Measurements from ENCODE around the gene VPS33A.

The VPS33A gene

DNA sequence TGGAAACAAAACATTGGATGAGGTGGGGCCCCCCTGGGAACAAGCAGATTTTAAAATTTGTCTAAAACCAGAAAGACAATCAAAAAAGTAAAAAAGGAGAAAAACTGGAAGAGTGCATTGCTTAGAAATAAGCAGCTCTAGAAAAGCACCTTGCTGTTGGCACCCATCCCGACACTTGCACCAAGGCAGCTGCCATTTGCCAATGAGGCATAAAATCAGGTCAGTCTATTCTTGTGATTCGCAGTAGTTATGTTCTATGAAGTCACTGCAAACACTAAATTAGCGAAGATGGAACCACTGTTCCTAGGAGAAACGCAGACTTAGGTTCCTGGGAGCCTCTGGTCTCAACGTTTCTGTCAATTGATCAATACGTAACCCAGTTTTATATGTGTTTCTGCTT lies 16.2 kb downstream of the VPS33A start:
- DNase-seq: no peak

DNA sequence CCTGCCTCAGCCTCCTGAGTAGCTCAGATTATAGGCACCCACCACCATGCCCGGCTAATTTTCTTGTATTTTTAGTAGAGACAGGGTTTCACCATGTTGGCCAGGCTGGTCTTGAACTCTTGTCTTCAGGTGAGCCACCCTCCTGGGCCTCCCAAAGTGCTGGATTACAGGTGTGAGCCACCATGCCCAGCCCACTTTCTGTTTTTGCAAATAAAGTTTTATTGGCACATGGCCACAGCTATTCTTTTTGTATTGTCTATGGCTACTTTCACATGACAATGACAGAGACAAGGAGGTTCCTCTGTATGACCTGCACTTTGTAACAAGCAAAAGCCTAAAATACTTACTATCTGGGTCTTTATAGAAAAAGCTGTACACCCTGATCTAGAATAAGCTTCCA lies 20.7 kb downstream of the VPS33A start:
- no peak for DNase-seq

DNA sequence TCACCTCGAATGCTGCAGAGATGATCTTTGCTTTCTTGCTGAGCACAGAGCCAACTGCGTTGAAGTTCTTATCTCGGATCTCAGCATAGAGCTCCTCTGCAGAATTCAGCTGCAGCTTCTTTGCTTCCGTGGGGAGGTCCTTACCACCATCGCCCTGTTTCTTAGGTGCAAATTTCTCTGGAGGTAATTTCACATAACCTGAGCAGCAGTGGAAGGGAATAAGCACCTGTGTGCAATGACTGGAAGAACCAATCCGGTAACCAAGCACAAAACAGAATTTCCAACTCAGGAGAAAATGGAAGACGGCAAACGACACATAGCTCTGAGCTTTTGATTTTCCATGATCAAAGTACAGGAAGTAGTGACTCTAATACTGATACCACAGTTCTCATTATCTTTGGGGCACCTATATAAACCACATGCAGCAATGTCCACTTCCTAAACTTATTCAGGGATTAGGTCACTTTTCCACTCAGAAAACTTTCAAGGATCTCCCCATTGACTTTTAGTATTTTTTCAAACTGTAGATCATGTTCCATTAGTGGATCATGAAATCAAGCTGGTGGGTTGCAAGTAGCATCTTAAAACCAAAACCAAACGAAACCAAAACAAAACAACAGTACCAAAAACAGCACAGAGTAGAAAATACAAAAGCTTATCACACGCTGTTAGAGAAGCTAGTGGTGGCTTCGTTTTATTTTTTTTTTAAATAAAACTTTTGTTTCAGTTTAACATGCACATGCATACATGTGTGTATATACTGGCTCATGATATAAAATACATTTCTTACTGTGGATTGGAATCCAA lies 21.5 kb downstream of the VPS33A start:
- no peak for DNase-seq

DNA sequence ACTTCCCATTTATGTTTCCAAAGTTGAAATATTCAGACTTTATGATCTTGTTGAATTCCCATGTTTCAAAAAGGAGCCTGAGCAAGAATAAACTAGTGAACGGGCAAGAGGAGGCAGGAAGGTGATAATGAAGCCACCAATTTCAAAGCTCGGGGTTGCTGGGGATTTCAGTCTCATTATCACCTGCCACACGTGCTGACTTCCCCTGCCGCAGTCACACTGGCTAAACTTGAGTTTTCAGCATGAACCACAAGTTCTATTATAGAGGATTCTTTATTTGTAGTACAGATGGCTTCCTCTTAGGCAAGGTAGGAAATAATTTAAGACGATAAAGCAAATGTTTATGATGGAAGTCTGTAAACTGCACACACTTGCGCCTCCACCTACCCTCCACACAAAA lies 22.3 kb downstream of the VPS33A start:
- peak in 1 of 2 experiments; percentile 16 for DNase-seq

DNA sequence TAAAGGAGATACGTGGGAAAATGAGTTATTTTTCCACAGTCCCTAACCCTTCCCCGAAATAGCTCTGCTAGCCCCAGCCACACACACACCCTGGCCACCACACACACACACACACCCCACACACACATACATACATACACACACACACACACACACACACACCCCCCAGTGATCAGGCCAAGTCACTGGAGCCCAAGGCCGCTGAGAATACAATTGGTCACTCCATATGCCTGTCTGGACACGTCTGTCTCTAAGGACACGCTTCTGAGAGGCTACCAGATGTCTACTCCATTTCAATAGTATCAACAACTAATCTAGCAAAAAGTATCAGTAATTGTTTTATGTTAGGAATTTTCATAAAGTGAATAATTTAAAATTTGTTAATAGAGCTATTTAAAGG lies 27.4 kb downstream of the VPS33A start:
- no peak for DNase-seq

DNA sequence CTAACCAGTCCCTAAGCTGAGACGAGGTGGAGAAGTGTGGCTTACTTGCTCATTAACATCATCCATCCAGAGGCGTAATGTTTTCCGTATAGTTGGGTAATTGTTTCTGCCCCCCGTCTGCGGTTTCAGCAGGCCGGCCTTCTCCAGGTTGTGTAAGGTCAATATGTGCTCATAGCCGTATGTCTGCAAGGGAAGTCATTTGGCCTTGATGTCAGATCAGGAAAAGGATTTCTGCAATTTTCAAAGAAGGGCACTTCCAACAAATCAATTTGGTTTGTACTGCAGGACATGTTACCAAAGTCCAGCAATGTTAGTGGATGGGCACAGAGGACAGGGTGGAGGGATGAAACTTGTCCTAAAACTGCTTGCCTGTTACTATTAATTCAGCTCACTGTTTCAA lies 30.6 kb downstream of the VPS33A start:
- no peak for DNase-seq

DNA sequence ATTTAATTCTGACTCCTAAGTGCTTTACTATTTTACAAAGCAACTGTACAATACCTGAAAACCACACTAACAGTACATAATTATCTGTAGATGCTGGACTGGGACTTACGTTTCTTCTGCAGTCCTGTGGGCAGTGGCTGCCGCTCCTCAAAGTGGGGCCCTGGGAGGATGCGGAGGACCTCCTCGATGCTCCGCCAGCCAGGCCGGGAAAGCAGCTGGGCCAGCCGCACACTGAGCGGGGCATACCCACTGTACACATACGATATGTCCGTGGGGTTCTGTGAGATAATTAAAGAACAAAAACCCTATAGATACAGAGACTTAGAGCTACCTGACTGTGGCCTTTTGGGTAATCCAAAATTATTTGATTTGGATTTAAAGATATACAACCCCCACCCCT lies 33.6 kb downstream of the VPS33A start:
- no peak for DNase-seq

DNA sequence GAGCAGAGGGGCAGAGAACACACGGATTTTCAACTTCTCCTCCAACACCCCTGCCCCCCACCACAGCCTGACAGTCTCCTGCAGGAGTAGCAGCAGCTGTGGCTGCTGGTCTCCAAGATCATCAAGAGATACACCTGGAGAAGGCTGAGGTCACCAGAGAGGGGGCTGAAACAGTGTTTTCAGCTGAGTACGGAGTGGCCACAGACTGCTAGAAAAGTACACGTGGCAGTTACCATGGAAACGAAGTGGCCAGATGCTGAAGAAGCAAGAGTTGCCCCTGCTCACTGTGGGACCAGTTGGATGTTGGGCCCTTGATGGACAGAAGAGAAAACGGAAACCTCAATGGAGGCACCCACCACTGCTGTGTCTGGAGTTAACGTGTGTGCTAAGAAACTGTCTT lies 35.5 kb downstream of the VPS33A start:
- DNase-seq: no peak

DNA sequence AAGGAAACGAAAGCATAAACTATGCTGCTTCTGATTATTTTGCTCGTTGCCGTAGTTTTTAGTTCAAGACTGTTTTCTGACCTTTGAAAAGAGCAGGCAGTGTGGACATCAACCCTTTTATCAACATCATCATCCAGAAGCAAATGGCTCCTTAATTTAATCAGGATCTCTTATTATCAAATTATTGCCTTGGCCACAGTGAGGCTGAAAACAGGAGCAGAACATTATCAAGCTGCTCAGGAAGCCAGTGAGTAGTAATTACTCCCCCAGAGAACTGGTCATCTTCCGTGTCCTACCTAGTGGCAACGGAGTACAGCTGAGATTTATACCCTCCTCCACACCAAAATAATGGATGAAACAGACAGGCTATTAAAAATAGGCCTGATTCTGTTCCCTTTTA lies 38.2 kb downstream of the VPS33A start:
- no peak for DNase-seq

DNA sequence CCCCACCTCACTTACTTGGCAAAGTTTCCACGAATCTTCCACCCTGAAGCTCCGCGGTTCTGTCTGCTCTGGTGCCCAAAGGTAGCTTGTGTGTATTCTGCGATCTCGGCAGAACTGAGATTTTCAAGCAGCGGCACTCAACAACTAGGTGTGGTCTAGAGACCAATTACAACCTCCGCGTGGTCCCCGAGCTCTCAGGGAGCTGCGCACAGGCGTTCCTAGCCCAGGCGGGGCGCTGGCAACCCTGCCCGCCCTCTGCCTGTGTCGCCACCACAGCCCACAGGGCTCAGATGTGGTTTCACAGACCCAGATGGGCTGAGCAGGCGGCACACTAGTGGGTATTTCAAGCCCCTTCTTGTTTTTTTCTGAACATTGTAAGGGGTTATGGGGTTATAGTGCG lies 39.0 kb downstream of the VPS33A start:
- no peak for DNase-seq

DNA sequence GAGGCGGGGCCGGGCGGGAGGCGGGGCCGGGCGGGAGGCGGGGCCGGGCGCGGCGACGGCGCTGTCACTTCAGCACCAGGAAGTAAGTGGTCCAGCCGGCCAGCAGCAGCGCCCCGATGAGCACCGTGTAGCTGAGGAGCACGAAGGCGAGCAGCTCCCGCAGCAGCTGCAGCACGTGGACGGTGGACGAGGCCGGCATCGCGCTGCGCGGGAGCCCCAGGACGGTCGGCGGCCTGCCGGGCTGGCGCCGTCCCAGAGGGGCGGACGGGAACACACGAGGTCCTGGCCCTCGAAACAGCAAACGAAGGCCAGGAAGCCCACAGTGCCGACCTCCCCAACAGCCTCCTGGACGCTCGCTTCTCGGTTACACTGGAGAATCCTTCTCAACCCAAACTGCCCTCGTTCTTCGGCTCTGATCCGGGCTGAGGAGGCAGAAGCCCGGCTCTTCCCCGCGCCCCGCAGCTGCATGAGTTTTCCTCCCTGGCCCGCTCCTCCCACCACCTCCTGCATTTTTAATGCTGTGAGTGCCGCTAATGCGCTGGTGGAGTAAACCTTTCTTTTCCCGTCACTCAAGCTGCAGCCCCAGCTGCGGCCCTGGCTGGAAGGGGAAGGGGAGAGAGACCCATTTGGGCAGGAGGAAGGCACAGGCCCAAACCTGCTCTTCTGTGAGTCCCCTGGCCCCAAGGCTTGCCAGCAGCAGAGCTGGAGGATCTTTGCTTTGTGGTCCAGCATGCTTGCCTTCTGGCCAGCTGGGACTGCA lies 39.7 kb downstream of the VPS33A start:
- DNase-seq: no peak

DNA sequence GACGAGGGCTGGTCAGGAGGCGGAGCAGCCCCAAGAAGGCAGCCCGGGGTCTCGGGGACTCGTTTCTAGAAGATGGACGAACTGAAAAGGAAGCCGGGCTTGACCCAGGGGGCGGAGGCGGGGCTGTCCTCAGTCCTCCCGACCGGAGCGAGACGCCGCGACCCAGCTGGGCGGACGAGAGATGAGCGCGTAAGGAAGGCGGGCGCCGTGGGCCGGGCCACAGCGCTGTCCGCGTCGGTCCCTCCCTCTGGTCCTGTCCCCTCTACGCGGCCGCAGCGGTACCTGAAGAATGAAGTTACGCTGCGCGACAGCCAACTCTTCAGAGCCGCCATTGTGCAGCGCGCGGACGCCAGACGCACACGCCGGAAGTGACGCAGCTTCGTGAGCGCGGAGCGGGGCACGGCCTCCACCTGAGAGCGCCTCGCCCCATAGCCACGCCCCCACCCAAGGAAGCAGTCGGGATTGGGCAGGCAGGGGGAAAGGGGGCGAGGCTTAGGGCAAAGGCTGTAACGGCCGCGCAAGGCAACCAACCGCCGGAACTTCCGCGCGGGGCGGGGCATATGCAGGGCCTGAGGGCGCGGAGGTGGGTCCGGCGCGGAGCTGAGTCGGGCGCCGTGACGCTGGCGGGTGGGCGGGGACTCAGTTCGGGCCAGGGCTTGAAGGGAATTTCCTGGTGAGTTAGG lies 40.5 kb downstream of the VPS33A start, which contains the start of gene DIABLO:
Gene DIABLO (minus strand): TSS at position 370 of the 683 bp plus-strand sequence. CDS start 38 bp downstream, at position 332.
- DNase-seq: peak; percentile 100

DNA sequence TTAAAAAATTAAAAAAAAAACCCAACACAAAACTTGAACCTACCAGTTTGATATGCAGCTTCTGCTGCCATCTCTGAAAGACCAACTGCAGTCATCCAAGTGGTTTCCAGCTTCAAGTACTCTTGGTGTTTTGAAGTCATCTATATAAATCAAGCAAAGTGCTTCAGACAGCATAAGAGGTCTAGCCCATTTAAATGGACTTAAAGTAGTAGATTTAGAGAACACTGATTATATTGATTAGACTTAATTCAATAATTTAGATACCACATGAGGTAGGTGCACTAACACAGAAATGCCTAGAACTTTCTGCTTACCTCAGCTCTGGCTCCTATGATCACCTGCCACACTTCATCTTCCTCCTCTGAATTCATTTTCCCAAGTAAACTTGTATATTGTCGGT lies 49.8 kb downstream of the VPS33A start:
- no peak for DNase-seq

DNA sequence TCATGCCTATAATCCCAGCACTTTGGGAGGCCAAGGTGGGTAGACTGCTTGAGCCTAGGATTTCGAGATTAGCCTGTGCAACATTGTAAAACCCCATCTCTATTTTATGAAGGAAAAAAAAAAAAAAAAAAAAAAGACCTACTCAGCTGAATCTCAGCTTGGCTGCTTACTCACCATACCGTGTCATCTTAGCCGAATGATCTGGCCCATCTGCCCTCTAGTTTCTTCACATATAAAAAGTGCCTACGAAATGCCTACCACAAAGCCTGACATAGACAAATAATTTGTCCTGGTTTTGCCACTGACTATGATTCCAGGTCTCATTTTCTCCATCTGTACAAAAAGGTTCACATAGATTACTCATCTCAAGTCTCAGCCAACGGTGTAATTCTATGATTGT lies 50.5 kb downstream of the VPS33A start:
- no peak for DNase-seq

DNA sequence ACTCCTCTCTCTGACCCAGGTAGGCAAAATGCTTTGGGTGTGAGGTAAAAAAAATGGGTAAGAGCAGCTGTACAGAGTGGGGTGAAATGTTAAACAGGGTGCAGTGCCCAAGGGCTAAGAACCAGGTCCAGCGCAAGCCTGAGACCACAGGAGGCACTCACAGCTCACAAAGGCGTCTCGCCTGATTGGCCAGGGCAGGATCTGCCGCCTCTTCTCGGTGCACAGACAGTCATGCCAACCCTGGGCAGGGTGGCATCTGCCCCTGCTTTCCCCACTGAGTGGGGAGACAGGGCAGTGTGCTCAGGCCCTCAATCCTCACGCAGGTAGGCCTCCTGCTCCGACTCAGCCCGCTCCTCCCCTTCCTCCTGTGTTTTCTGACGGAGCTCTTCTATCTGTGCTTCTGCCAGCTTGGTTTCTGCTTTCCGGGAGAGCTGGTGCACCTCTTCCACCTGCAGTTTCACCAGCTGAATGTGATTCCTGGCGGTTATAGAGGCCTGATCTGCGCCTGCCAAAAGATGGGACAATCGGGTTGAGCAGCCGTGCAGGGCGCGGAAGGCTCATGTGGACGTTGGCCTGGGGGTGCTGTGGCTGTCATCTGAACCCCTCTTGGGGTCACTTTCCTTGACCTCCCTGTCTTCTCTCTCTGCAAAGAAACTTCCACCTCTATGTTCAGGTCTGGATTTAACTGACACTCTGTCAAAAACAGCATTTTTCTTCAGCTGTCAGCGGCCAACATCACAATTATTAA lies 58.0 kb downstream of the VPS33A start:
- DNase-seq: no peak

DNA sequence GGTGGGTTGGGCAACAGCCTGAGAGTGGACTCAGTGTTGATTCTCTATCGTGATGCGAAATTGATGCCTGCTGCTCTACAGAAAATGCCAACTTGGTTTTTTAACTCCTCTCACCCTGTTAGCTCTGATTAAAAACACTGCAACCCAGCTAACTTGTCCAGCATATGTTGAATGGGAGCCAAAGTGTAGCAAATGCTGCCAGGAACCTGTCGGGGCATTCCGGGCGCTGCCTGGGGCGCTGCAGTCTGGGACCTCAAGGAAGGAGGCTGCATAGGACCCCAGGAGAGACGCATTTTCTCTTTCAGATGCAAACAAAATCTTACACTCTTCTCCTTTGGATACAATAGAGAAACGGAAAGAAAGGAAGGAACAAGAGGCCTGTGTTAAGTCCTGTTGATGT lies 58.9 kb downstream of the VPS33A start:
- DNase-seq: no peak

DNA sequence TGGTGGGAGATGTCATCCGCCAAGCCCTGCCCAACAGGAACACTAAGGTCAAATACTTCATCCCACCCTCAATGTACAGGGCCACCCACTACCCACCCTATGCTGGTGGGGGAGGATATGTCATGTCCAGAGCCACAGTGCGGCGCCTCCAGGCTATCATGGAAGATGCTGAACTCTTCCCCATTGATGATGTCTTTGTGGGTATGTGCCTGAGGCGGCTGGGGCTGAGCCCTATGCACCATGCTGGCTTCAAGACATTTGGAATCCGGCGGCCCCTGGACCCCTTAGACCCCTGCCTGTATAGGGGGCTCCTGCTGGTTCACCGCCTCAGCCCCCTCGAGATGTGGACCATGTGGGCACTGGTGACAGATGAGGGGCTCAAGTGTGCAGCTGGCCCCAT lies 59.3 kb downstream of the VPS33A start:
- DNase-seq: no peak

DNA sequence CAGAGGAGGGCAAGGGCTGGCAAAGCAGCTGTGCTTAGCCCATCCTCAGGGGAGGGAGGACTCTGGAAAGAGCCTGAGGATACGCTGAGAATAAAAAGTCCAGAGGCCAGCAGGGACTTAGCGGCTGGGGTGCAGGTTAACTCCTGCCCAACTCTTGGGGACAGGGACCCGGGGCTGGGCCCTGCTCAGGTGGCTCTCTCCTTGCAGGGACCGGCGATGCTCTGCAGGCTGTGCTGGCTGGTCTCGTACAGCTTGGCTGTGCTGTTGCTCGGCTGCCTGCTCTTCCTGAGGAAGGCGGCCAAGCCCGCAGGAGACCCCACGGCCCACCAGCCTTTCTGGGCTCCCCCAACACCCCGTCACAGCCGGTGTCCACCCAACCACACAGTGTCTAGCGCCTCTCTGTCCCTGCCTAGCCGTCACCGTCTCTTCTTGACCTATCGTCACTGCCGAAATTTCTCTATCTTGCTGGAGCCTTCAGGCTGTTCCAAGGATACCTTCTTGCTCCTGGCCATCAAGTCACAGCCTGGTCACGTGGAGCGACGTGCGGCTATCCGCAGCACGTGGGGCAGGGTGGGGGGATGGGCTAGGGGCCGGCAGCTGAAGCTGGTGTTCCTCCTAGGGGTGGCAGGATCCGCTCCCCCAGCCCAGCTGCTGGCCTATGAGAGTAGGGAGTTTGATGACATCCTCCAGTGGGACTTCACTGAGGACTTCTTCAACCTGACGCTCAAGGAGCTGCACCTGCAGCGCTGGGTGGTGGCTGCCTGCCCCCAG lies 60.0 kb downstream of the VPS33A start:
- DNase-seq: no peak

DNA sequence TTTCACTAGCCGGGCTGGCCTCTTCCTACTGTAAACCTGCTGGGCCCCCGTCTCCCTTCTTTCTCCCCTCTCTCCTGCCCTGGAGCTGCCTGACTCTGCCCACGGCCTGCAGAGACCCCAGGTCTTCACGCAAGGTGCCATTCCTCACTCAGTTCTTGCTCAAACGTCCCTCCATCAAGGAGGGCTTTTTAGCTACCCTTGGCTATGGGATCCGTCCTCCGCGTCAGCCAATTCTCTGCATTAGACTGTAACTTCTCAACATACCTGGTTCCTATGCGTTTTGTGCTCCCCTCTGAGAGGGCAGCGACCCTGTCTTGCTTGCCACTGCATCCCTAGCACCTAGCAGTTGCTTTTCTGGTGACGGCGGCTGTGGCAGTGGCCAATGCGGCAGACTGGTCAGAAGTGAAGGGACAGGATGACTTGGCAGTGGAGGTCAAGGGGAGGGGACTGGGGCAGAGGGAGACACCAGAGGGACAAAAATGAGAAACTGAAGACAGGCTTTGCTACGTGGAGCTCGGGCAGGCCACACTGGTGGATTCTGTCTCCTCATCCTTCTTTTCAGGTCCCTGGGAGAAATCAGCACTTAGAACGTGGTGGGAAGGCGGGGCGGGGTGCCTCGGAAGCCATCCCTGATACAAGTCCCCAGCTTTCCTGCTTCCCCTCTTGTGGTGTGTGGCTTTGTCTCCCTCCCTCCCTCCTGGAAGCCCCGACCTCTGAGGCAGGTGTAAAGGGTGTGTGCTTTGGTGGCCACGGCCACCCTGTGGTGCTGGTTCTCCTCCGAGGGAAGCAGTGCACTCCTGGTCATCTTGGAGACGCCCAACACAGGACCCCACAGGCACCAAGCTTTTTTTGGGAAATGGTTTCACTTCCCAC lies 61.0 kb downstream of the VPS33A start:
- DNase-seq: no peak

DNA sequence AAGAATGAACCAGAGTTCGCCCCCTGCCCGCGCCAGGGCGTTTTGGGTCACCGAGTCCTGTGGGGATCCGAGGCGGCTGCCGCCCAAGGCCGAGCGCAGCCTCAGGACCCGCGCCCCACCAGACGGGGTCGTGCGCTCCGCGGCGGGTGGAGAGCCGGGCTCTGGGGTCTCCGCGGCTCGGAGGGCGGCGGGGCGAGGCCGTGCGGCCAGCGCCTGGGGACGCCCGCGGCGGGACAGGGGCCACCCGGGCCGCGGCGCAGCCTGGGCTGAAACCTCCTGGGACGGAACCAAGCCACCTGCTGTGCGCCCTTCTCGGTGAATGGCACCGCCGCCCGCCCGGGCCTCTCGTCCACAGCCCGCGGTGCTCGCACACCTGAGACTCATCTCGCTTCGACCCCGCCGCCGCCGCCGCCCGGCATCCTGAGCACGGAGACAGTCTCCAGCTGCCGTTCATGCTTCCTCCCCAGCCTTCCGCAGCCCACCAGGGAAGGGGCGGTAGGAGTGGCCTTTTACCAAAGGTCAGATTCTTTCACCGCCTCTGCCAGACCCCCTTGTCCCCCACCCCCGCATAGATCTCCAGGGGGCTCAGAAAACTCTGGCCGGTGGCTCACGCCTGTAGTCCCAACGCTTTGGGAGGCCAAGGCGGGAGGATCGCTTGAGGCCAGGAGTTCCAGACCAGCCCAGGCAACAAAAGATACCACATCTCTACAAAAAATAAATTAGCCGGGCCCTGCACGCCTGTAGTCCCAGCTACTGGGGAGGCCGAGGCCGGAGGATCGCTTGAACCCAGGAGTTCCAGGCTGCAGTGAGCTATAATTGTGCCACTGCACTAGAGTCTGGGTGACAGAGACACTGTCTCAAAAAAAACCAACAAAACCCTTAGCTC lies 61.9 kb downstream of the VPS33A start:
- peak in 1 of 2 experiments; percentile 15 for DNase-seq
